HG02642 (cell line): ENCODE results near the gene RAD51B.

ENCODE experiments used
- ATAC-seq: cut with Tn5 transposase; IDR thresholded peaks from one replicate; pipeline ENCODE4 v1.9.1; 2021; ENCODE audit warnings: mild to moderate bottlenecking; ENCODE audit not compliant: unreplicated experiment, poor library complexity

The RAD51B gene

DNA sequence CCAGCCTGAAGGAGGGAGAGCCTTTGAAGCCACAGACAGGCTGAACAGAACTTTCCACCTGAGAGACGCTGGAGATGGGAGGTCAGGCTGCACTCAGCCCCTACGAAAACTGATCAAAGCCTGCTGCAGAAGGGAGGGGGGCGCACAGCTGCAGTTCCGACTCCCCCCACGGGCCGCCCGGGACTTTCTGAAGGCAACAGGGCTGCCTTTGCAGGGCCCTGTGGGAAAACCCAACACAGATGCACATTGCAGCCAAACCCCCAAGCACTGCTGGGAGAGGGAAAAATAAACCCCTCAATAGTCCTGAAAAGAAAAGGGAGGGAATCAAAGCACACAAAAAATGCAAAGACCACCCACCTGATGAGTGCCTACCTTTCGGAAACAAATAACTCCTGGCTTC is 682.7 kb downstream of the RAD51B start:
- ATAC-seq = no peak

DNA sequence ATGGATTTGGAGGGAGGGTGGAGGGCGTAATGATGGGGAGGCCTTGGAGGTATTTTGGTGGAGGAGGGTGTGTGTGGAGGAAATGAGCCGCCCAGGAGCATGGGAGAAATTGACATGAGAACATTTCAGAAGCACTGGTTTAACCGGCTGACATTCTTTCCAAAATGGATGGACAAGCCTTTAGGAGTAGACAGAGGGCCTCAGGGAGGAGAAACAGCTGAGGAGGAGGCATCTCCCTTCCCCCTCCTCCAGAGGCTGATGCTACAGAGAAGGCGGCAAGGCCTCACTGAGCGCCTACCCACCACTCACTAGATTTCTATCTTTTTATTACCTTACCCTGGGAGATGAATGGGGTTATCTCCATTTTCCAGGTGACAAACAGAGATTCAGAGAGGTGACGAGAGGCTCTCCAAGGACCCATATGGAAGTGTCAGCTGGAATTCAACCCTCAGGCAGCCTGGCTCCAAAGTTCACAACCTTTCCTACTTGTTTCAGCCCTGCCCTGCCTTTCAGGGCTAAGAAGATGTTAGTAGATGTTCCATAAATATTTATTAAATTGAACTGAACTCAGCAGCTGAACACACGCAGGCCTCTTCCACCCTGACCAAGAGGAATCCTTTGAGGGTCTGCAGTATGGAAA is 683.7 kb downstream of the RAD51B start:
- ATAC-seq = no peak

DNA sequence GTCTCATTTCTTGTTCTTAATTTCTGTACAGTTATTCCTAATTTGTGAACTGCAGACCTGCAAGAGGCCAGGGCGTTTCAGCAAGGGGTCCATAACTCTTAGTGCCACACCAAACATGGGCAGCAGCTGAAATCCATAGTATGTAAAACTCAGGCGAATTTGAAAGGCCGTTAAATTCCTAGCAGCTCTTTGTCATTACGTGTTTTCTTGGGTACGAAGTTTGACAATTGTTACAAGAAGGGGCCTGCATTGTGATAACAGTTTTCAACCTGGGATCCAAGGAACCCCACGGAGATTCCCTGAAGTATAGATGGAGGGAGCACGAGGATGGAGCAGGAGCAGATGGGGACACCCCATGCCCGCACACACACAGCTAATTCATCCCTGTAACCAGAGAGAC is 685.3 kb downstream of the RAD51B start:
- no peak for ATAC-seq

DNA sequence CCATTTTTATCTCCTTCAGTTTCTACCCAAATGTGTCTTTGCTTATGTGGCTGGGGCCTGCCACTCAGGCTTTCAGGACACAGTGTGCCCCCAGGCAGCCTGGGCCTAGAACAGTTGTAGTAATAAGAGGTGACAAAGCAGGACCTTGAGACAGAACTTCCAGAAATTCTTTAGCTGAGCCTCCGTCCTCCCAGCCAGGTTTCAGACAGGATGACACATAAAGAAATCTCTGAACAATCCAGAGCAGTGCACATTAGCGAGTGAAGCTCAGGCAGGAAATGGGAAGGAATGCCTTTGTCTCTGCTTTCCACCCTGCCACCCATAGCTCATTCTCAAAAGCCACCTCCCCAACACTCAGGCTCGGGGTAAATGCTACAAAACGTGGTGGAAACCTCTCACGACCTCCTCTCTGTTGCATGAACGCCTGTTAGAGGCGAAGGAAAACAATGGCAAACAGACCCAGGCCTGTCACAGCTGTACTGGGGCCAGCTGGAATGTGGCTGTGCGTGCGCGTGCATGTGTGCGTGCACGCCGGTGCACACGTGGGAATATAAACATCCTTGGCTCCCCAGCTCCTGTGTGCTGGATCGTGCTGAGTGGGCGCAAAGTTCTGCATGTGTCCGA is 686.6 kb downstream of the RAD51B start:
- ATAC-seq = peak; percentile 21

DNA sequence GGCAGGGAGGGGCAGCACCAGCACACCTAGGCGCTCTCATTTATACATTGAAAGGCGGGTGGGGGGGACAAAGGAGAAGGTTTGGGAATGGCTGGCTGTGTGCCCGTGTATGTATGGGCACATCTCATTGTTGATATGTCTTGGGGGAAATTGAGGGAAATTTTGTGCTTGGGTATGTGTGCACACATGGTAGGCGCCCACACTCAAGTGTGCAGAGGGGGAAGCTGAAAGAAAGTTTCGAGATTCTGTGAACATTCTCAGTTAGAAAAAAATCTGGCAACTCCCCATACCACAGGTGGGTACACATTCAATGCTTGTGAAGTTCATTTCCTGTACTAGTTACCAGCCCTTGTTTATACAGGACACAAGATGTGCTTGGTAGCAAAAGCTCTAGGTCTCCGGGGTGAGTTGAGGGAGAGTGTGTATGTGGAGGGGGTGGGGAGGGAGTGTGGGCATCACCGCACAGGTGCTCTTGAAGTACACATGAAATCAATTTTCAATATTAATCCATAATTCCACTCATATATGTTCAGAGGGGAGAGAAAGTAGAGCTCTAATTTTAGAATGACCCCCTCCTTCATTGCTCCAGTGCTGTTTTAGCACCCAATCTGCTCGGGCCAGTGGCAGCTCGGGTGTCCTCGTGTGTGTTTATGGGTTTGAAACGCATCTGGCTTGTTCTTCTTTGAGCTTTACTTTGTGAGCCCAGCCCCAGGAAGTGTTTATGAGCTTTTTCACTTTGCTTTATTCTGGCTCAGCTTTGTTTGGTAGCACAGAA is 687.3 kb downstream of the RAD51B start:
- ATAC-seq = peak; percentile 70

DNA sequence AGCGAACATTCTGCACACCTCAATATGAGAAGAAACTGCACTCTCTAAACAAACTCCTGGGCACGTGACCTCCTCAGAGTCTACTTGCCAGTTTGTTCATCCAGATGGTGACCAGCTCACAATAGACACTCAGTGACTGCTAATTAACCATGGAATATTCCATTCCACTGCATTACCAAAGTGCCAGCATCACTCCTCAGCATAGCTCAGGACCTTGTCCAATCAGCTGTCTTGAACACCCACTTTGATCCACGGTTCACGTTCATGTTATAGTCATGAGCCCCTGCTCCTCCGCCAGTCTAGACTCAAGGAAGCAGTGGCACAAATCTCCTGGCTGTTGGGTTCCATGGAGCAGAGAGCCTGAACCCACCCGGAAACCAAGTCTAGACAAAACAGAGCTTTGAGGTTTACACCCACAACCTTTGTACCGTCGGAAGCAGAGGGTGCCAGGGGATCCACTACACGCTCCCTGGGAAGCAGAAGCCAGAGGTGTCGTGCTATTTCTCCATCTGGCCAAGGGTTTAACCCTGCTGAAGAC is 688.0 kb downstream of the RAD51B start:
- ATAC-seq = no peak

DNA sequence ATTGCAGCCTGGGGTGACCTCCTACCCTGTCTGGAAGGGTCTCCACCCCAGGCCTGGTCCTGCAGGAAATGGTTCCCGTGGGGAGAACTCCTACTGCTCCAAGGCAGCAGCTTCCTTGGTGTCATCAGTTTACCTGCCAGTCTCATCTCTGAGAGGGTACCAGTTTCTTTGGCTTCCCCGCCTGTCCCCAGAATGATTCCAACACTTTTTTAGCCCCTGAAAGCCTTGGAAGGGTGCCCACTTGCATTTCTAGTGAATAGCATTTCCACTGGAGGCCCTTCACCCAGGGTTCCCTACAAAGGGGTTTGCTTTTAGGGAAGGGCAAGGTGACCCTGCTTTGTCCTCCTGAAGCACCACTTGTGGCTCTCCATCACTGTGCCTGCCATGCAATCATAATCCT is 689.0 kb downstream of the RAD51B start:
- no peak for ATAC-seq

DNA sequence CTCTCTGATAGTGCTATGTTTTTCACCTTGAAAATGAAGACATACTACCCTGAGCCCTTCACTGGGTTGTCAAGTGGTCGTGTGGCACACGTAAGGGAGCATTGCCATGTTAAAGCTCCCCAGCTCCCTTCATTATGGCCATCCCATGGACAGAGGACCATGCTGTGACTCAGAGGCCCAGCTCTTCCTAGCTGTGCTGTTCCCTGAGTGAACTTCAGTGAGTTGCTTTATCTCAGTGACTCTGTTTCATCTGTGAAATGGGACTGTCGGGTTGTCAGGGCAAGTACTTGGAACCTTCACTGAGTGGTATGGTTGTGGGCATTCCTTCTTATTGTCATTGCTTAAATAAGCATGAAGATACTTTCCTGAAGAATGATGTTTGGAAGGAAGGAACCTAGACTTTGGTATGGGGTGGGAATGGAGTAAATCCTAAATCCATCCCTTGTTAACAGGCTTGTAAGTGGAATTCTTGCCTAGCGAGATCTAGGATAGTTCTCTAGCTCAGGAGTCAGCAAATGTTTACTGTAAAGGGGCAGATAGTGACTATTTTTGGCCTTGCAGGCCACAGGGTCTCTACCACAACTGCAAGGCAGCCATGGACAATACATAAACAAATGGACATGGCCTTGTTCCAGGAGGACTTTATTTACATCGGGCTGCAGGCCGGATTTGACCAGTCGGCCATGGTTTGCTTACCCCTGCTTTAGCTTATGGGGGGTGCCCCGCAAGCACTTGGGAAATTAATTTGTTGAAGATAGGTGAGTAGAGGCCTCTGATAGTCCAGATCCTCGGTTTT is 689.8 kb downstream of the RAD51B start:
- ATAC-seq = no peak

DNA sequence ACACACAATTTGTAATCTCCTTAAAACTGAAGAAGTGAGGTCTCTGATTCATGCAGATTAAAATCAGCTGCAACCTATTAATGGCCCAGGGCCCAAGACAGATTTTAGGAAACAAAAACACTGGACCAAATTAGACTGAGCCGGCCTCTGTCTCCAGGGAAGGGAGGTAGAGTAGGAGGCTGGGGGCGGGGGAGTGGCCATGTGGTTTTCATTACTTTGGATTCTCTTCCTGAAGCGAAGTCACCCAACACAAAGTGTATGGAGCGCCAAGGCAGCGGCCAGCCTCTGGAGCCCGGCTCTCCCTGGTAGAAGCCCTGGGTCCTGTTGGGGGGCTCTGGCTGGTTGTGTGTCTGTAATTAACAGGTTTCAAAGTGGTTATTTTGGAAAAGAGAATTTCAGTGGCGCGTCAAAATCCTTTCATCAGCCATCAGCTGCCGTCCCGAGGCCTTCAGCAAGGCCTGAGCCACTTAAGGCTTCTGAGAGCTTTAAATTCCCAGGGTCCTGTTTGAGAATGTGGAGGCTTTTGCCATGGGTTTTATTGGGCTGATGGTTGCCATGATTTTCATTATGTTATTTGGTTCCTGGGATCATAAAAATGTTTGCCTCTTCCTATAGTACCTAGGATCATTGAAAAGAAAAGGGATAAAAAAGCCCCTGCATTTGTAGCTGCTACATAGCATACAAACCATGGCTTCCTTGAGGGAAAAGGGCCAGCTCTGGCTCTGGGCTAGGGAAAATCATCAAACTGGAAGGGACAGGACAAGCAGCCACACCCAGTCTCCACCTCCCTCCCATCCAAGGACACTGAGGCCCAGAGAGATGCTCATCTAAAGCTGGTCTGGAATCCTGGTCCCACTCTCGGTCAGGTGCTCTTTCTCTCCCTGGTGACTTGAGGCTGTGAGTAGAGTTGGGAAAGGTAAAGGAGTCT is 690.9 kb downstream of the RAD51B start:
- ATAC-seq = no peak

DNA sequence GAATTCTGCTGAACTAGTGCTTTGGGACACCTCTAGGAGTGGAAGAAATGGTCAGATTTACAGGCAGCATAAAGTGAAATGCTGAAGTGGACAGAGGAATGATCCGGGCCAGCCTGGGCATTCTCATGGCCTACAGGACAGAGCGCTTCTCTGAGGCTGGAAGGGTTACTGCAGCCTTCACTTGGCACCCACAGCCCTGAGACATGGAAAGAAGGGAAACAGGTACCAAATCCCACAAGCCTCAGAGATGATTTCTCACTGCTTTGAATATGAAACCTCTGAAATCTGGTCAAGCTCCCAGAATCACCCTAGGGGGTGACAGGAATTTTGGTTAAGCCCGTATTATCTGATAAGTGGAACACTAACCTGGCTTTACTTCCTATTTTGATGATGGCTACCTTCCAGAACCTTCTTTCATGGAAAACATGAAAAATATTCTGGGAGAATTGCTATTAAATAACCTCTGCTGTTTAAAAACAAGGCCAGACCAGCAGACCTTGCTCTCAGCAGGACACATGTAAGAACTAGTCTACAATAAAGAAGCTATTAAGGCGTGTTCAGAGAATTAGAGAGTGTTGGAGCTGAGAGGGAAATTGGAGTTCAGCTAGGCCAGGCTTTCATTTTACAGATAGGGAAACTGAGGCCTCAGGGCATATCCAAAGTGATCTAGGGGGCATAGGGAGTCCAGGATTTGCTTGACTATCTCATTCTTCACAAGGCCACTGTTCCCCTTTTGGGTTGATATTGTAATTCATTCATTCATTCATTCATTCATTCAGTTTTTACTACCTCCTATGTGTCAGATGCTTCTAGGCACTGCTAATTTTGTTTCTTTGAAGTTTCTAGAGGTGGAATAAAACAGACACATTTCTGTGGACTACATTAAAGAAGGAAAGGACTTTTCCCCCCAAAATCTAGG is 691.8 kb downstream of the RAD51B start:
- ATAC-seq = no peak

DNA sequence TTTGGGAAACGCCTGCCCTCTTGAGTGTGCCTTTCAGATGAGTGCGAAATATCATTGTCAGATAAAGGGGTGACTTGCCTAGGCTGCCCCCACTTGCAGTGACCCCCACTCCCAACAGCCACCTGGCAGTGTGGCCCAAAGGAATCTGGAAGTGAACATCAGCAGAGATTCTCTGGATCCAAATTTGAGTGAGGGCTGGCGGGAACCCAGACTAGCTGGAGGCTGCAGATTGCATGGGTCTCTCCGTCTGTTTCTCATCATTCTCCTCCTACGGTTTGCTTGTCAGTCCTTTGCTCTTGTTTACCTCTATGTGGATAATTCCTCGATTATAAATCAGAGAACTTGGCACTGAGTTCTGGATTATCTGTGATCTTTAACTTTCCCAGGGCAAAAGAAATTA is 692.5 kb downstream of the RAD51B start:
- ATAC-seq = no peak

DNA sequence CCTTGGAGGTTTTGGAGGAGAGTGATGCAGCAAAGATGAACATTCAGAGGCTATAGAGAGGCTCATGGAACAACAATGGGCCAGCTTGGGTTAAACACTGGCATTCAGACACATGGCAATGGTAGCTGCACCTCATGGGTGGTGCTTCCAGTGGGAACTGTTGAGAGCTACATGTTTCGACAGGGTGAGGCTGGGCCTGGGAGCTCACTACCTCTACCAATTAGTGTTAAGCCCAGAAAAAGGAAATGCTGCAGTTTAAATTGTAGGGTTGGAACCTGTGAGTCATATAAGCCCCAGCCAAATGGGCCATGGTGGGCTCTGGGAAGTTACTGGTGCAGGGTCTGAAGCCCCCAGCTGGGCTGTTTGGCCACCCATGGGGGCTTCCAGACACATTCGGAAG is 693.6 kb downstream of the RAD51B start:
- no peak for ATAC-seq

DNA sequence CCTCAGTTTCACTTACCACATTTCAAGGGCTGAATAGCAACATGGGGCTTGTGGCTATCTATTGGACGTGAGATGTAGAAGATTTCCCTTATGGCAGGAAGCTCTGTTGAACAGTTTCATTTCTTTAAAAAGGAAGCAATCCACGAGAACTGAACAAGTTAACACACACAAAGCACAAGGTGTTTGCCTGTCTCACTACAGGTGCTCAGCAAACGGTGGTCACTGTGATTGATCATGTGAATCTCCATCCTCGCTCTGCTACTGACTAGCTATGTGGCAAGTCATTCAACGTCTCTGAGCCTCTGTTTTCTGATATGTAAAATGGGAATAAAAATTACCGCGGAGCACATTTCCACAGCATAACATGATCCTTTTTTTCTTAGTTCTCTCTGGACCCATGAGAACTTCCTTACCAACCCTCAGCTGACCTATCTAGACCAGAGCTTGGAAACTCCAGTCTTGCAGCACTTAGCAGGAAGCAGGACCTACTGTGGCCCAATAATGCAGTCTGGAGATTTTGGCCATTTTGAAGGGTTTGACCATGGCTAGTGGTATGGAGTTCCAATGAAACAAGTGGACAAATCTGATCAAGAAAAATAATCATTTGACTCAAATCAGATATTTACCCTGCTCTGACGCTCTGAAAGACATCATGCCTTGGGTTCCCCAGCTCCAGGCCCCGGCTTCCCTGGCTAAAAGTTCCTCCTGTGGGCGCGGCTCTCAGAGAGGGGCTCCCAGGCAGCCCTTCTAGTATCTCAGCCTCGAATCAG is 694.4 kb downstream of the RAD51B start:
- peak; percentile 60 for ATAC-seq

DNA sequence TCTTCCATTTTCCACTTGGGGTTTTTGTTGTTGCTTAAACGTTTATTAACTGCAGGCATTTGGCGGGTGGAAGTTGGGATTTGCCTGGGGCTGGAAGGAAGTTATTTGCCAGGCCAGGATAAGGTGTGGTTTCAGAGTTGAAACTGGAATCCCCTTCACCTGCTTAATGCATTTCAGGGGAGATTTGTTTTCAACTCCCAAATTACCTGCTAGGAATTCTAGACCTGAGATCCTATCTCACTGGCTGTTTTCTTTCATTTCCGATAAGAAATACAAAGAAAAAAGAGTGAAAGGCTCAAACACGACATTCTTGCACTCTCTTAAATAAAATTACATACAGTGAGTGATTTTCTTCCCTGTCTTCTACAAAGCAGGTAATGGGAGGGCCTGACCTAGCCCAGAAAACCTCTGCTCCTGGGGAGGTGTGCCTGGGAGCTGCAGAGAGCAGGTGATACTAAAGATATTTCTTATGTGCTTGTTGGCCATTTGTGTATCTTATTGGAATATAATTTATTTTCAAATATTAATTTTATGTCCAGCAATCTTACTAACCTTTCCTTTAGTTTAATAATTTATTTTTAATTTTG is 695.1 kb downstream of the RAD51B start:
- ATAC-seq = no peak

DNA sequence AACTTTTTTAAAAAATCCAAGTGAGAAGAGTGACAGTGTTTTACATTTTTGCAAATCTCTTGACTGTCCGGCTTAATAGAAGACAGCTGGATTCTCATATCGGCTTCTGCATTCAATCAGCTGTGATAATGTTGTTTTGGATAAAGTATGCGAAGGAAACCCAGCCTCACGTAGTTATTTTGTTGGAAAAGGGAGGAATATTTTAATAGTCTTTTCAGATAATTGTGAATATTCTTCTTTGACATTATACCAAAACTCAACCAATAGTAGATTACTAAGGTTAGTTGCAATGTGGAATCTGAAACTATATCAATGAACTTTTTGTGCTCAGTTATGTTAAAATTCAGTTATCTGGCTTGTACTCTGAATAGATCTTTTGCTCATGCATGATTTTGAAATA is 696.8 kb downstream of the RAD51B start:
- no peak for ATAC-seq

DNA sequence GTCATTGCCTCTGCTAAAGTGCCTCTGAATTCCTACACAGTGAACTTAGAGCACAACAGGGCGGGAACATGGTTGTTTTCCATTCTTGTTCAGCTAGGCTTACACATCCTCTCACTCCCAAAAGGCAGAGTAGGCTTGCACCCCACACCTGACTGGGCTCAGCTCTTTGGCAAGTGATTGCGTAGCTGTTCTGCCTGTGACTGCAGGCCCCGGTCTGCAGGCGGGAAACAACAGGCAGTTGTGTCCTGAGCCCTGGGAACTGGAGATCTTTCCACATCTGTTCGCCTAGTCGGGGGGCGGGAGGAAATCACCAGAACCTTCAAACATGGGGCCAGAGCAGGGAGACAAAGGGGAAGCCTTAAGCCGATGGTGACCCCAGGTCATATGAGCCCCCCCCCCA is 698.6 kb downstream of the RAD51B start:
- ATAC-seq = no peak
